Hematopoietic multipotent progenitor cell treated with erythropoietin and hydrocortisone succinate and interleukin-3 and kit ligand, for 6 days (in vitro differentiated cells): ENCODE data around the gene ARRB1.

ENCODE experiments used
- DNase-seq: peaks from one replicate; pipeline ENCODE4 v3.0.0-alpha.2; 2015

The ARRB1 gene

GRCh38 chr11:75246671-75247350 is 104.7 kb downstream of the ARRB1 start:
- DNase-seq = no peak

- no peak for DNase-seq
Observed at GRCh38 chr11:75246006-75246670, 105.3 kb downstream of the ARRB1 start.

DNA sequence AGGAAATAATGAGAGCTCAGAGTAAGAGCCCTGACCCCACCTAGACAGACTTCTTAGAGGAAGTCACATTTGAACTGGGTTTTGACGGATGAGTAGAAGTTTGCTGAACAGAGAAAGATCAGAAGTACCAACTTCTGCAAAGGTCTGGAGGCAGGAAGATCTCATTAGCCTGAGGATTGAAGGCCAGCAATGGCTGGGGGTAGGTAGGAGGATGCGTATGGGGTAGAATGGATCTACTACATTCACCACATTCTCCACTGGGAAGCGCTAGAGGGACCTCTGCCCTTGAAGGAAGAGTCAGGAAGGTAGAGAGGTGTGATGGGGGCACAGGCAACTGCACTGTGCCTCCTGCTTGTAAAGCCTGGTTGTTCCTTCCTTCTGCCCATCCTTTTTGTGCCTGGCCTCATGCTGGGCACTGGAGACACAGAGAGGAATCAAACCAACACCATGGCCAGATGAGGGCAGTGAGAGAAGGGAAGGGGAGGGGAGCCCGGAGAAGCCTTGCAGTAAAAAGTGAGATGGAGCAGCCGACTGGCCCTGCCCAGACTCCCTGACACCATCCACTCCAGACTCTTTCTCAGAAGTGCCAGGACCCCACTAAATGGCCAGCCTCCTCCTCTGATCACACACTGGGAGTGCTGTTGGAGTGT is 106.0 kb downstream of the ARRB1 start:
- no peak for DNase-seq

DNA sequence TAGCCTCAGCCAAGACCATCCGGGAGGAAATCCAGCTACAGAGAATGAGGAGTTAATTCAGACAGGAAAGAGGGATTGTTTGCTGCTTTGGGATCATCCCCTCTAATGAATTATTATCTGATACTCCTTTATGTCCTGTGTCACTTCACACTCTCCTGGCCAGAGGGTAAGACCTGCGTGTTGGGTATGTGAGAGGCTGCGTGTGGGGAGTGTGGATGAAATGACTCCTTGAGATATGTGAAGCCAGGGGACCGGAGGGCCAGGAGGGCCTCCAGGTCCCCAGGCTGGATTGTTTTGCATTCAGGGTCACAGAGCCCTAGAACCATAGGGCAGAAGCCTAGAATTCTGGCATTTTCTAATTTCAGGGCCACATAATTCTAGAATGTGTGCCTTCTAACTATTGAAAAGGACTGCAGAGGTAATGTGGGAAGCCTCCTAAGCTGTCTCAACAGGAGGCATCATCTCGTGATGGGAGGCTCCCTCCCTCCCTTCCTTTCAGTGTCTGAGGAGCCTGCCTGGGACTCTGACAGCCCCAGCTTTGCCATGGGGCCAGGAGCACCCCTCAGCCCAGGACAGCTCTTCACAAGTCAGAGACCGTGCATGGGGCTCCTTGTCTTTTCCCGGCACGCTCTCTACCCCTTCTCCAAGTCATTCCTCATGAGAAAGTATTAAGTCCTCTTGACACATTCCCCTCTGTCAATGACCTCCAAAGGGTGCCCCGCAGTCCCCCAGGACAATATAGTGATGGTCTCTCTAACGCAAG is 107.2 kb downstream of the ARRB1 start:
- no peak for DNase-seq

GRCh38 chr11:75242722-75243600 is 108.5 kb downstream of the ARRB1 start:
- no peak for DNase-seq

GRCh38 chr11:75241906-75242644 is 109.4 kb downstream of the ARRB1 start:
- DNase-seq = no peak

- peak; percentile 81 for DNase-seq
Observed at GRCh38 chr11:75241036-75241905, 110.2 kb downstream of the ARRB1 start.

- DNase-seq = no peak
Observed at GRCh38 chr11:75240311-75241035, 111.0 kb downstream of the ARRB1 start, which contains the start of gene TPBGL. TPBGL (plus strand) TSS chr11:75240774; CDS start chr11:75241050, 276 bp downstream.

DNA sequence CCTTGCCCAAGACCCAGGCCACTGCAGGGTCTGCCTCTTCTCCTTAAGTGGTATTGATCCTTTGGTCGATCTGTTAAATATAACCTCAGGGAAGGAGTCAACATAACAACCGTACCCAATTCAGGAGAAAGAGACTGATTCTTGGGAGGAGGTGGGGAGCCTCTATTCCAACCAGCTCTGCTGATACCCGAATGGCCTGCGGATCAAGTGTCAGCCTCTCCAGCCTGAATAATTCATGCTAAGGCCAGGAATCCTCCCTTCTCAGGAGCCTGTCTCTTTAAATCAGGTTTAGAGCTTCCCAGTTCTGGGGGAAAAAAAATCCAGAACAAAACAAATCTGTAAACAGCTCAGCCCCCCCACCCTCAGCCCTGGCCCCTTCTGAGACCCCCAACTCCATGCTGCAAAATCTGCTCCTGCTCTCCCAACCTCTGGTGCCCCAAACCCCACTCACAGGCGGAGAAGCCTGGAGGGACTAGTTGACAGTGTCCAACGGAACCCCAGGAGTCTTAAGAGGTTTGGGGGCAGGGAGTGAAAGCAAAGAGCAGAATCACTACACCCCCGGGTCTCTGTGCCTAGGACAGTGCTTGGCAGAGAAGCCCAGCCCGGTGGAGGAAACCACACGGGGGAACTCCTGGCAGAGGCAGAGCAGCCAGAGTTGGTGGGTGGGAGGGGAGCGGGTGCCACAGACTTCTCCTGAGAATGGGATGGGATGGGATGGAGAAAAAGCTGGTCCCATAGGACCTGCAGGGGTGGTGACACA is 111.8 kb downstream of the ARRB1 start:
- no peak for DNase-seq

DNA sequence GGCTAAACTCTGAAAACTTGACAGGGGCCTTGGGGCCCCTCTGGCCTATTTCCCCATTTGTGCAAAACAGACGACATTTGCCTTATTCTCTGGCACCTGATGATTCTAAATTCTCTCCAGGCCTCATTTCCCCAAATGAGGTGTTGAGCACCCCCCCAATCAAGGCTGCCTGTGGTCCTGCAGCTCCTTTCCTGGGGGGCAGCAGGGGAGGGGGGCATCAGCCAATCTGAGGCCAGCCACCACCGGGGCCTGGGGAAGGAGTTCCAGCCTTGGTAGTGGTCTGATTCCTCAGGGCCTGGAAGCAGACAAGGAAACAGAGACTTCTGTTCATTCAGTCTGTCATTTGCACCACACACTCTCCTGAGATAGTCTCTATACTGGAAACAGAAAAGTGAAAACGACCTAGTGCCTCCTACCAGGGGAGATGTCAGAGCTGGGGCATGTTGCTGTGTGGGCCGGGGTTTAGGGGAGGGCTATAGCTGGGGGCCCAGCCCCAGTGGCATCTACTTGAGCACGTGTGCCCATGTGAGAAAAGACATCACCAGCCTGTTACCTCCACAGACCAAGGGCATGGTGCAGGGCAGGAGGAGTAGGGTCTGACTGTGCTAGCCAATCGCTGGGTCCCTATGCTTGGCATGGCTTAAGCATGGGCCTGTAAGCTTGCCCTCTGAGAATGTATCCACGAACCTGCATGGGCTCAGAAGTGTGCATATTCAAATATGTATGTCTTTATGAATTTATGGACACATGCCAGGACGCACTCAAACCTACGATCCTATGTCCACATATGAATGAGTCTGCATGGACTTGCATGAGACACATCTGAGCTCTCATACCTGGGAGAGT is 112.6 kb downstream of the ARRB1 start:
- no peak for DNase-seq

DNA sequence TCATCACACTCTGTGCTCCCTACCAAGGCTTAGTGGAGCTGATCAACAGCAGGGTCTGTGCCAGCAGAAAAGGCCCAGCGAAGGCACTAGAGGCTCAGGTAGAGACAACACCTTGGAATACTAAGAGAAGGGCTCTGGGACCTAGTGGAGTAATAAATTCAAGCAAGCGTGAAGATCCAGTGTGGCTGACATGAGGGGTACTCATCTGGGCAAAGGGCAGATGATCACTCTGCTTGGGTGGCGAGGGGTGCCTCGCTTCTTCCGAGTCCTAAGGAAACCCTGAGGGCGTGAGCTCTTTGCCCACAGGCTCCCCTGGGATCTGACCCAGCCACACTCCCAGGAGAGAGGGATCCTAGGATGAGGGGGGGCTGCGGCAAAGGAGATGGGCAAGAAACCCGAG is 114.4 kb downstream of the ARRB1 start:
- DNase-seq = no peak

DNA sequence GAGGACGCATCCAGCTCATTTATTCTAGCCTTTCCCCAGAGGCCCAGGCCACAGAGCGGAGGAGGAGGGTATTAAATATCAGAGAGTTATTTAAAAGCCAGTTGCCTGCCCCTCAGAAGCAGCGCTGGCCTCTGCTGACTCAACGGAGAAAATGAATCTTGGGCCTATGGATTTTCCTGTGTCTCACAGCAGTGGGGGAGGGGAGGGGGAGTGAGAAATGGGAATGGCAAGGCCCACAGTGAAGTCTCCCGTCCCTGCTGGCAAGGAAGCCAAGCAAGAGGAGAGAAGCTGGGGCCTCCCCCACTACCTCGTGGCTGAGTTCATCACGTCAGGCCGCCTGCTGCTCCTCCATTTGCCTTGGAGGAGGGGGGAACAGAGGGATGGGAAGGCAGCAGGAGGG is 115.4 kb downstream of the ARRB1 start:
- DNase-seq = no peak

- peak; percentile 84 for DNase-seq
Observed at GRCh38 chr11:75233754-75234172, 117.7 kb downstream of the ARRB1 start.

DNA sequence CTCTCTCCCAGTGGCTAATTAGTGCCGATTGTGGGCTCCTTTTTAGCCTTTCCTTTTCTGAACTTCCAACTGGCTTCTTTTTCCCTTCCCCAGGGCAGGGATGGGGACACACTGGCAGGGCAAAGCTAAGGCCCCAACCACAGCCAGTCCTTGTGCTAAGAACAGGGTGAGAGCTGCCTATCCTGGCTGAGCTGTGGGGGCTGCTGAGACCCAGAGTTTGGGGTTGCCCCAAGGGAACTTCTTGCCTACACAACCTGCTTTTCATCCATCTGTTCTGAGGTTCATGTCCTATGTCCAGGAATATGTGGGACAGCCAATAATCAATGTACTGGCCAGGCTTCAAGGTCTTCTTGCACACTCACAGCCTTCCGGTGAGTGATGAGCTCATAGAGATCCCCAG is 120.8 kb downstream of the ARRB1 start:
- DNase-seq = no peak

DNA sequence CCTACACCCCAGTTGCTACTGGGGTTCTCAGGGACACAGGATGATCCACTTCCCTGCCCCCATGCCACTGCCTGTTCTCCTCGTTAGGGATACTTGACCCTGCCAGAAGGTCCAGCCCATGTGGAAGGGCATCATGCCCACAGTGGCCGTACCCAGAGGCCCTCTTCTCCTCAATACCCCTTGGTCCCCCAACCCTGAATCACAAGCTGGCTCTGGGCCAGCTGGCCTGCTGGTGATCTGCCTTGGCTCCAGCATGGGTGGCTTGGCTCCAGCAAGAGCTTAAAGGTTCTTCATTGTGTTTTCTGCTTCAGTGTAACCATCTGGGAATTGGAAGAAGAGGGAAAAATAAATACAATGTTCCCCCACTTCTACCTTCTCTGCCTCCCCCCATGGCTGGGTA is 122.0 kb downstream of the ARRB1 start:
- DNase-seq = no peak

DNA sequence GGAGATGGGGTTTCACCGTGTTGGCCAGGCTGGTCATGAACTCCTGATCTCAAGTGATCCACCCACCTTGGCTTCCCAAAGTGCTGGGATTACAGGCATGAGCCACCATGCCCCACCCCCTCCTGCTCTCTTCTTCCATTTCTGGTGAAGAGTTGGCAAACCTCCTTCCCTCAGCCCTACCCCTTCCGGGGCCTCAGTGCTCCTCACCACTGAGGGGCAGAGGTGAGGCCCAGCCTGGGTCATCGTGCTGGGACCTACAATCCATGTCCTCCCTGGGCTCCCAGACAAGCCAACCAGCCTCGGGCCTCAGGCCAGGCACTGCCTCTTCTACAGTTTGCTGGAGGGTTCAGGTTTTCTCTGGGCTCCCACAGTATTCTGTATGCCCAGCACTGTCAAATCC is 125.7 kb downstream of the ARRB1 start:
- no peak for DNase-seq

DNA sequence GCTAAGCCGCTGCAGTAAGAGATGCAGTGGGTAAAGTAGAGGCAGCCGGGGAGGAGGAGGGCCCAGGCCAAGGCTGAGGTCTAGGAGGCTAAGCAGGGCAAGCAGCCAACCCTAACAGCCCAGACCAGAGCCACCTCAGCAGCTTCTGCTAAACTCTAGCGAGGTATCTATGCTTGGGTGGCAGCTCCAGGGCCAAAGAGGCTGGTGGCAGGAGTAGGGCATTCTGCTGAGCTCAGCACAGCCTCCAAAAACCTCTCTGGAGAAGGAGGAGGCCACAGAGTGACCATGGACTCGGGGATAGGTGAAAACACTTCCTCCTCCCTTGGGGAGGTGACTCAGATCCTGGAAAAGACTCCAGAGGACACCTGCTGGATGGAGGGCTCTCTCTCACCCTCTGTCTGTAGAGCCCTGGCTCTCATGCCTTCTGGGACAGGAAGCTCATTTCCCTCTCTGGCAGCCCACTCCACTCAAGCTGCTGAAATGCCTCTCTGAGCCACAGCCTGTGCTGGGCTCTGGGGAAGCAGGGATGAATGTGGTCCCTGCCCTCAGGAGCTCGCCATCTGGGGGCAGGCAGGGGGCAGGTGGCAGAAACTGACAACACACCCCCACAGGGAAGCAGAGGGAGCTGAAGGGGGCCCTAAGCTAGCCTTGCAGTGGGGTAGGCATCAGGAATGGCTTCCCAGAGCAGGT is 127.4 kb downstream of the ARRB1 start:
- no peak for DNase-seq
